Myometrial cell (primary cell): ENCODE measurements around the gene ZNF30. TPM values are rescaled to one million over a fixed set of nuclear protein-coding genes. Genes with fewer than 3 reads are reported as not detected.

Experiments used
- total RNA-seq: library from RNA; depleted of rRNA; stranded (reverse); fragments of >200 nt; gene quantifications from 2 replicates; pipeline ENCODE4 v1.2.3, GENCODE V29; 2015

ZNF30 gene
- total RNA-seq, result 2.0 and 2.3 TPM in 2 replicates

DNA sequence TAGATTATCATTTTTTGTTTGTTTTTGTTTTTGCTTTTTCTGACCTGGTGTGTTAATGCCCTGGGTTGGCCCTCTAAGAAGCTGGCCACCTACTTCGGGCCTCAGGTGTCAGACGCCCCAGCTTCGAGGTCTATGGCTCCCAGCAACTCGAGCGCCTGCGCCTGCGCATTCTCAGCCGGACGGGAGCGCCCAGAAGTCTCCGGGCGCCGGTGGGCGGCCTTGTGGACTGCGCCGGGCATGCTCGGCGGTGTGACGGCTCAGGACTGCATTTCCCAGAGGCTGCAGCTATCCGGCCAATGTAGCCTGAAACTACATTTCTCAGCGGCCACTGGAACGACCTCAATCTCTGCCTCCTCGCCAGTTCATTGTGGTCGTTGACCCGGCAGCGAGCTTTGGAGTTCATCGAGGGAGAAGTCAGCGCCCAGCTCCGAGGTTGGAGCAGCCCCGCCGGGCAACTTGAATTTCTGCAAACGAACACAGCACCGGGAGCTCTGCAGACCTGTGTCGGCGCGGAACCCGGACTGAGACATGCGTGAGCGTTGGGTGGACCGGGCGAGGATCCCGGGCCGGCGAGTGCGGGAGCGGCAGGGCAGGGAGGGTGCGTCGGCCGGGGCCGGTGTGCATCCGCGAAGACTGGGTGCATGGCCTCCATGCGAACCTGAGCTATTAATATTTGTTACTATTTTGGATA, at the start of gene ZNF30:
Gene ZNF30, plus strand, starts transcription at position 219 of the 691 bp plus-strand sequence. CDS start 3,045 bp downstream, outside the sequence.

GRCh38 chr19:34963573-34964406, 37.1 kb downstream of the ZNF30 start, which contains the start of gene ZNF792:
Gene ZNF792 (minus strand): TSS chr19:34964229. CDS start chr19:34963662, 567 bp downstream.

Other genes starting within 250 kb of the ZNF30 start
- not detected in 2 replicates for gene SCGB2B2, start 249.7 kb upstream of the ZNF30 start, total RNA-seq
- 4.0 and 9.7 TPM in 2 replicates for gene ZNF302, start 249.2 kb upstream of the ZNF30 start, total RNA-seq
- gene ZNF181, start 192.7 kb upstream of the ZNF30 start, total RNA-seq, result 4.3 and 11.8 TPM in 2 replicates
- 13.5 and 14.4 TPM in 2 replicates for gene ZNF599, start 153.7 kb upstream of the ZNF30 start, total RNA-seq
- 1.2 and 2.1 TPM in 2 replicates for gene ZNF792, start 37.3 kb downstream of the ZNF30 start, total RNA-seq
- gene GRAMD1A, start 73.4 kb downstream of the ZNF30 start, total RNA-seq, result 28.0 and 33.1 TPM in 2 replicates
- gene SCN1B, start 103.6 kb downstream of the ZNF30 start, total RNA-seq, result 7.5 and 11.3 TPM in 2 replicates
- gene HPN, start 114.8 kb downstream of the ZNF30 start, total RNA-seq, result not detected in 2 replicates
- not detected in 2 replicates for gene FXYD3, start 188.9 kb downstream of the ZNF30 start, total RNA-seq
- not detected in 2 replicates for gene LGI4, start 208.2 kb downstream of the ZNF30 start, total RNA-seq
- gene FXYD1, start 211.9 kb downstream of the ZNF30 start, total RNA-seq, result not detected in 2 replicates
- not detected in 2 replicates for gene FXYD7, start 216.4 kb downstream of the ZNF30 start, total RNA-seq
- 158 and 167 TPM in 2 replicates for gene FXYD5, start 227.8 kb downstream of the ZNF30 start, total RNA-seq